CD4-positive, CD25-positive, alpha-beta regulatory T cell (primary cell): Measurements from ENCODE around the gene SPINK6. TPM values are rescaled to one million over a fixed set of nuclear protein-coding genes. Genes with fewer than 3 reads are reported as not detected.

ENCODE experiments used
- ATAC-seq, 2 donors: fragments of 150-1000 bp; cut with Tn5 transposase; one replicate each; pipeline ENCODE4 v1.10.0; 2021; ENCODE audit warnings: low read depth in 2 of 2, moderate number of reproducible peaks in 2 of 2, moderate library complexity in 1 of 2
- DNase-seq, 3 donors: peaks; one replicate each; pipeline versions ENCODE4 v3.0.0 to v3.0.0-alpha.2; 2012 to 2022; ENCODE audit warnings: mixed read lengths in 1 of 3
- H3K27ac ChIP-seq: one replicate; pipeline ENCODE4 v1.7.0; 2013; ENCODE audit warnings: mild to moderate bottlenecking, low read length; ENCODE audit not compliant: insufficient read depth, poor library complexity, severe bottlenecking
- H3K27me3 ChIP-seq: one replicate; pipeline ENCODE4 v1.7.0; 2013; ENCODE audit warnings: low read length; ENCODE audit not compliant: control insufficient read depth, insufficient read depth
- H3K36me3 ChIP-seq: one replicate; pipeline ENCODE4 v1.7.0; 2013; ENCODE audit warnings: mild to moderate bottlenecking, low read length, moderate library complexity; ENCODE audit not compliant: control insufficient read depth, insufficient read depth
- H3K4me1 ChIP-seq: 2 replicates; pipeline ENCODE4 v1.7.0; 2013; ENCODE audit warnings: mild to moderate bottlenecking, low read length; ENCODE audit not compliant: insufficient read depth, control insufficient read depth, poor library complexity, severe bottlenecking
- H3K4me3 ChIP-seq: one replicate; pipeline ENCODE4 v1.7.0; 2013; ENCODE audit warnings: low read depth, mild to moderate bottlenecking, low read length, moderate library complexity
- H3K9me3 ChIP-seq, 2 experiments: 1 replicate in 1 of 2; 2 replicates in 1 of 2; pipeline ENCODE4 v1.7.0; 2013; ENCODE audit warnings: low read length in 2 of 2, mild to moderate bottlenecking in 1 of 2, moderate library complexity in 1 of 2; ENCODE audit not compliant: control insufficient read depth in 2 of 2
- H3K27ac Mint-ChIP-seq, 3 donors: one replicate each; pipeline ENCODE4 v1.8.0; 2020 to 2022; ENCODE audit warnings: mild to moderate bottlenecking in 3 of 3, mixed read lengths in 3 of 3, moderate library complexity in 2 of 3
- H3K27me3 Mint-ChIP-seq: one replicate; pipeline ENCODE4 v1.8.0; 2022; ENCODE audit warnings: mild to moderate bottlenecking, mixed read lengths
- H3K36me3 Mint-ChIP-seq: one replicate; pipeline ENCODE4 v1.8.0; 2020; ENCODE audit warnings: mixed read lengths
- H3K4me1 Mint-ChIP-seq, 4 donors: one replicate each; pipeline ENCODE4 v1.8.0; 2020 to 2022; ENCODE audit warnings: mixed read lengths in 4 of 4, mild to moderate bottlenecking in 1 of 4
- H3K4me3 Mint-ChIP-seq, 4 donors: one replicate each; pipeline ENCODE4 v1.8.0; 2020 to 2022; ENCODE audit warnings: mild to moderate bottlenecking in 4 of 4, mixed read lengths in 4 of 4, moderate library complexity in 3 of 4
- H3K9me3 Mint-ChIP-seq, 7 donors: one replicate each; pipeline ENCODE4 v1.8.0; 2020 to 2022; ENCODE audit warnings: mixed read lengths in 7 of 7, mild to moderate bottlenecking in 3 of 7, moderate library complexity in 2 of 7
- polyA plus RNA-seq, 4 donors: library from polyadenylated mRNA; unstranded; fragments of 300-500 nt; fragmentation: Illumina TruSeq; gene quantifications; one replicate each; pipeline ENCODE4 v1.2.3, GENCODE V29; 2021
- total RNA-seq: library from RNA; stranded (reverse); gene quantifications from one replicate; pipeline ENCODE4 v1.2.3, GENCODE V29; 2022

Gene SPINK6
- total and polyA plus RNA-seq, 5 donors from 2014 or later = not detected

DNA sequence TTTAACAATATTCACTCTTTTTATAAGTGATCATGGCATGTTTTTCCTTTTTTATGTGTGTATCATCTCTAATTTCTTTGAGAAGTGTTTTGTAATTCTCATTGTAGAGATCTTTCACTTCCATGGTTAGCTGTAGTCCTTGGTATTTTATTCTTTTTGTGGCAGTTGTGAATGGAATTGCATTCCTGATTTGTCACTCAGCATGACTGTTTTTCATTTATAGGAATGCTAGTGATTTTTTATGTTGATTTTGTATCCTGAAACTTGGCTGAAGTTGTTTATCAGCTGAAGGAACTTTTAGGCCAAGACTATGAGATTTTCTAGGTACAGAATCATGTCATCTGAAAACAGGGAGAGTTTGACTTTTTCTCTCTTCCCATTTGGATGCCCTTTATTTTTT, 52.6 kb downstream of the SPINK6 start:
- Histone ChIP-seq H3K9me3 (peaks cover 7 to 18% of the 10 kb centered on the region in 2 experiments), H3K4me1 (no peaks in the 10 kb centered on the region), H3K4me3 (no peak overlapping the region), H3K36me3 (no peaks in the 10 kb centered on the region), H3K27me3 (no peaks in the 10 kb centered on the region), H3K27ac (no peak overlapping the region)
- Mint-ChIP-seq H3K4me3 (no peak overlapping the region), H3K27ac (no peak overlapping the region), H3K36me3 (no peaks in the 10 kb centered on the region), H3K4me1 (no peaks in the 10 kb centered on the region), H3K27me3 (no peaks in the 10 kb centered on the region), H3K9me3 (peaks cover 5 to 28% (median 11%) of the 10 kb centered on the region in 7 donors)
- ATAC-seq (no peak), DNase-seq (no peak)

- Histone ChIP-seq H3K27ac (no peak overlapping the region), H3K4me3 (no peak overlapping the region), H3K36me3 (no peaks in the 10 kb centered on the region), H3K27me3 (no peaks in the 10 kb centered on the region), H3K9me3 (peaks cover 7 to 18% of the 10 kb centered on the region in 2 experiments), H3K4me1 (no peaks in the 10 kb centered on the region)
- Mint-ChIP-seq H3K4me1 (no peaks in the 10 kb centered on the region), H3K4me3 (no peak overlapping the region), H3K36me3 (no peaks in the 10 kb centered on the region), H3K9me3 (peaks cover 0 to 24% (median 7%) of the 10 kb centered on the region in 7 donors), H3K27me3 (no peaks in the 10 kb centered on the region), H3K27ac (no peak overlapping the region)
- no peak for DNase-seq
- no peak for ATAC-seq
These were observed 56.4 kb downstream of the SPINK6 start for GRCh38 chr5:148259288-148259687.

- H3K27ac ChIP-seq = no peak overlapping the region
- no peak overlapping the region for H3K4me3 ChIP-seq
- Mint-ChIP-seq H3K36me3 (no peaks in the 10 kb centered on the region), H3K27ac (no peak overlapping the region), H3K27me3 (no peaks in the 10 kb centered on the region), H3K4me1 (no peaks in the 10 kb centered on the region), H3K9me3 (peaks cover 0 to 27% (median 7%) of the 10 kb centered on the region in 7 donors), H3K4me3 (peak overlapping the region in 1 of 4 donors; percentile 34)
- peaks cover 7 to 18% of the 10 kb centered on the region in 2 experiments for H3K9me3 ChIP-seq
- no peaks in the 10 kb centered on the region for H3K27me3 ChIP-seq
- H3K4me1 ChIP-seq = no peaks in the 10 kb centered on the region
- ATAC-seq = no peak
- no peak for DNase-seq
- H3K36me3 ChIP-seq = no peaks in the 10 kb centered on the region
These were observed 58.4 kb downstream of the SPINK6 start for GRCh38 chr5:148261221-148261620.

Other genes with a start within 250 kb of the SPINK6 start
- not detected for gene SPINK5, start 139.1 kb upstream of the SPINK6 start, total RNA-seq
- gene SPINK5, start 139.1 kb upstream of the SPINK6 start, polyA plus RNA-seq = not detected
- gene SPINK14, start 34.5 kb upstream of the SPINK6 start, total RNA-seq = not detected
- not detected for gene SPINK14, start 34.5 kb upstream of the SPINK6 start, polyA plus RNA-seq
- gene MARCOL, start 35.5 kb downstream of the SPINK6 start, total RNA-seq = not detected
- not detected for gene MARCOL, start 35.5 kb downstream of the SPINK6 start, polyA plus RNA-seq
- not detected for gene SPINK13, start 65.8 kb downstream of the SPINK6 start, total RNA-seq
- gene SPINK13, start 65.8 kb downstream of the SPINK6 start, polyA plus RNA-seq = not detected
- gene SPINK7, start 109.4 kb downstream of the SPINK6 start, total RNA-seq = not detected
- gene SPINK7, start 109.4 kb downstream of the SPINK6 start, polyA plus RNA-seq = not detected
- not detected for gene SPINK9, start 132.5 kb downstream of the SPINK6 start, total RNA-seq
- not detected for gene SPINK9, start 132.5 kb downstream of the SPINK6 start, polyA plus RNA-seq
- 54.6 TPM for gene FBXO38, start 180.9 kb downstream of the SPINK6 start, total RNA-seq
- gene FBXO38, start 180.9 kb downstream of the SPINK6 start, polyA plus RNA-seq = 10 to 100 TPM; 16.0 to 31.4 (median 19.8) TPM